GM23338 (cell line): ENCODE measurements around the gene BAIAP2. TPM values are rescaled to one million over a fixed set of nuclear protein-coding genes. Genes with fewer than 3 reads are reported as not detected.

Experiments used
- ATAC-seq: fragments of 200-7000 bp; cut with Tn5 transposase; 3 replicates; pipeline ENCODE4 v1.9.1; 2020
- DNase-seq: peaks from one replicate; pipeline ENCODE4 v3.0.0-alpha.2; 2015; ENCODE audit warnings: low spot score
- H2AFZ ChIP-seq: fragments of 200-600 bp; sonication (generic); 2 replicates; pipeline ENCODE4 v1.8.0; 2016; ENCODE audit warnings: antibody characterized with exemption, mild to moderate bottlenecking, moderate library complexity
- H3F3A ChIP-seq: fragments of 200-600 bp; sonication (generic); replicated peaks from 2 replicates; pipeline ENCODE4 v1.8.0; 2017; ENCODE audit warnings: antibody characterized with exemption, mixed run types, low read depth
- H3K27ac ChIP-seq: fragments of 200-600 bp; sonication (generic); 2 replicates; pipeline ENCODE4 v1.6.1; 2016; ENCODE audit warnings: low read depth
- H3K27me3 ChIP-seq: fragments of 200-600 bp; sonication (generic); 2 replicates; pipeline ENCODE4 v1.8.0; 2016; ENCODE audit warnings: mild to moderate bottlenecking, mixed run types, moderate library complexity; ENCODE audit not compliant: insufficient read depth
- H3K36me3 ChIP-seq: fragments of 200-600 bp; sonication (generic); 2 replicates; pipeline ENCODE4 v1.8.0; 2016; ENCODE audit warnings: mild to moderate bottlenecking; ENCODE audit not compliant: insufficient read depth
- H3K4me1 ChIP-seq: fragments of 200-600 bp; sonication (generic); 2 replicates; pipeline ENCODE4 v1.8.0; 2016; ENCODE audit warnings: mild to moderate bottlenecking, moderate library complexity; ENCODE audit not compliant: insufficient read depth
- H3K4me2 ChIP-seq: fragments of 200-600 bp; sonication (generic); 2 replicates; pipeline ENCODE4 v1.7.1; 2017; ENCODE audit warnings: mixed run types
- H3K4me3 ChIP-seq: fragments of 200-600 bp; sonication (generic); 2 replicates; pipeline ENCODE4 v1.6.1; 2016; ENCODE audit warnings: mixed run types
- H3K79me2 ChIP-seq: fragments of 200-600 bp; sonication (generic); replicated peaks from 2 replicates; pipeline ENCODE4 v1.8.0; 2017; ENCODE audit warnings: mild to moderate bottlenecking; ENCODE audit not compliant: insufficient read depth
- H3K9me2 ChIP-seq: fragments of 200-600 bp; sonication (generic); 2 replicates; pipeline ENCODE4 v1.8.0; 2017; ENCODE audit not compliant: insufficient read depth
- H4K20me1 ChIP-seq: fragments of 200-600 bp; sonication (generic); replicated peaks from 2 replicates; pipeline ENCODE4 v1.8.0; 2017; ENCODE audit warnings: mild to moderate bottlenecking; ENCODE audit not compliant: insufficient read depth
- H3K27ac Mint-ChIP-seq: 2 replicates; pipeline ENCODE4 v1.8.0; 2020; ENCODE audit warnings: inconsistent platforms, mild to moderate bottlenecking, moderate library complexity, mixed read lengths
- H3K27me3 Mint-ChIP-seq: 3 replicates; pipeline ENCODE4 v1.8.0; 2022; ENCODE audit warnings: low read depth, mild to moderate bottlenecking, moderate library complexity, mixed read lengths, inconsistent platforms; ENCODE audit not compliant: insufficient read depth, poor library complexity
- H3K36me3 Mint-ChIP-seq: 3 replicates; pipeline ENCODE4 v1.8.0; 2021; ENCODE audit warnings: low read depth, mild to moderate bottlenecking, inconsistent platforms, moderate library complexity, mixed read lengths
- H3K4me1 Mint-ChIP-seq: 3 replicates; pipeline ENCODE4 v1.8.0; 2020; ENCODE audit warnings: mild to moderate bottlenecking, inconsistent platforms, mixed read lengths
- H3K4me3 Mint-ChIP-seq: 3 replicates; pipeline ENCODE4 v1.8.0; 2021; ENCODE audit warnings: moderate library complexity, mild to moderate bottlenecking, inconsistent platforms, mixed read lengths
- H3K9me3 Mint-ChIP-seq: 3 replicates; pipeline ENCODE4 v1.8.0; 2020; ENCODE audit warnings: moderate library complexity, mild to moderate bottlenecking, inconsistent platforms, mixed read lengths
- CREB1 ChIP-seq: fragments of 250-450 bp; sonication (Bioruptor Pico); IDR thresholded peaks from 2 replicates; pipeline ENCODE4 v1.5.0; 2020; ENCODE audit warnings: low read depth, mild to moderate bottlenecking, moderate library complexity
- CTCF ChIP-seq, 2 experiments: fragments of 200-600 bp in 1 of 2; sonication (generic) in 1 of 2; conservative IDR thresholded peaks; 2 replicates each; pipeline versions ENCODE4 v1.5.1 to v1.6.1; 2016 to 2017; ENCODE audit warnings: antibody characterized with exemption in 2 of 2, low read depth in 2 of 2, mild to moderate bottlenecking in 2 of 2, moderate library complexity in 1 of 2
- ETS1 ChIP-seq: IDR thresholded peaks from 2 replicates; pipeline ENCODE4 v1.6.1; 2016; ENCODE audit warnings: antibody characterized with exemption
- EZH2 ChIP-seq: fragments of 200-600 bp; sonication (generic); IDR thresholded peaks from one replicate; pipeline ENCODE4 v1.8.0; 2017; ENCODE audit warnings: antibody characterized with exemption, mild to moderate bottlenecking, low read depth; ENCODE audit not compliant: unreplicated experiment
- EZH2phosphoT487 ChIP-seq: fragments of 200-600 bp; sonication (generic); IDR thresholded peaks from one replicate; pipeline ENCODE4 v1.8.1; 2018; ENCODE audit warnings: antibody characterized with exemption; ENCODE audit not compliant: unreplicated experiment
- JUNB ChIP-seq: IDR thresholded peaks from one replicate; pipeline ENCODE4 v1.6.1; 2016; ENCODE audit warnings: antibody characterized with exemption; ENCODE audit not compliant: unreplicated experiment
- NANOG ChIP-seq: IDR thresholded peaks from 2 replicates; pipeline ENCODE4 v1.6.1; 2016; ENCODE audit warnings: antibody characterized with exemption, borderline replicate concordance
- POLR2AphosphoS5 ChIP-seq: IDR thresholded peaks from 2 replicates; pipeline ENCODE4 v1.6.1; 2016; ENCODE audit warnings: antibody characterized with exemption, low read depth
- STAT1 ChIP-seq: IDR thresholded peaks from one replicate; pipeline ENCODE4 v1.6.1; 2016; ENCODE audit warnings: antibody characterized with exemption; ENCODE audit not compliant: unreplicated experiment
- ZNF114 ChIP-seq: fragments of 250-450 bp; sonication (Bioruptor Pico); IDR thresholded peaks from 2 replicates; pipeline ENCODE4 v1.5.0; 2020; ENCODE audit warnings: mild to moderate bottlenecking, moderate library complexity
- ZNF331 ChIP-seq: fragments of 250-450 bp; sonication (Bioruptor Pico); IDR thresholded peaks from 2 replicates; pipeline ENCODE4 v1.5.0; 2020; ENCODE audit warnings: low read depth, mild to moderate bottlenecking, moderate library complexity
- polyA plus RNA-seq: library from polyadenylated mRNA; unstranded; fragments of >200 nt; fragmentation: Nextera tagmentation; extraction: Ambion mirVana; gene quantifications from 2 replicates; pipeline ENCODE4 v1.2.1, GENCODE V29; 2016
- total RNA-seq: library from RNA; depleted of rRNA; stranded (reverse); fragments of >200 nt; shearing (Covaris generic); gene quantifications from 2 replicates; pipeline ENCODE4 v1.2.3, GENCODE V29; 2014
- TF ChIP-seq, protein P1 (sequence below): IDR thresholded peaks from one replicate; pipeline ENCODE4 v1.6.1; 2018; ENCODE audit warnings: antibody characterized with exemption; ENCODE audit not compliant: unreplicated experiment

The BAIAP2 gene
- total and polyA plus RNA-seq, 2 experiments from 2014 or later = 21.7 to 22.7 TPM

GRCh38 chr17:81006891-81007290 lies 28.1 kb upstream of the BAIAP2 start:
- H3K27ac Mint-ChIP-seq = no peak overlapping the region
- TF ChIP-seq, protein P1, sequence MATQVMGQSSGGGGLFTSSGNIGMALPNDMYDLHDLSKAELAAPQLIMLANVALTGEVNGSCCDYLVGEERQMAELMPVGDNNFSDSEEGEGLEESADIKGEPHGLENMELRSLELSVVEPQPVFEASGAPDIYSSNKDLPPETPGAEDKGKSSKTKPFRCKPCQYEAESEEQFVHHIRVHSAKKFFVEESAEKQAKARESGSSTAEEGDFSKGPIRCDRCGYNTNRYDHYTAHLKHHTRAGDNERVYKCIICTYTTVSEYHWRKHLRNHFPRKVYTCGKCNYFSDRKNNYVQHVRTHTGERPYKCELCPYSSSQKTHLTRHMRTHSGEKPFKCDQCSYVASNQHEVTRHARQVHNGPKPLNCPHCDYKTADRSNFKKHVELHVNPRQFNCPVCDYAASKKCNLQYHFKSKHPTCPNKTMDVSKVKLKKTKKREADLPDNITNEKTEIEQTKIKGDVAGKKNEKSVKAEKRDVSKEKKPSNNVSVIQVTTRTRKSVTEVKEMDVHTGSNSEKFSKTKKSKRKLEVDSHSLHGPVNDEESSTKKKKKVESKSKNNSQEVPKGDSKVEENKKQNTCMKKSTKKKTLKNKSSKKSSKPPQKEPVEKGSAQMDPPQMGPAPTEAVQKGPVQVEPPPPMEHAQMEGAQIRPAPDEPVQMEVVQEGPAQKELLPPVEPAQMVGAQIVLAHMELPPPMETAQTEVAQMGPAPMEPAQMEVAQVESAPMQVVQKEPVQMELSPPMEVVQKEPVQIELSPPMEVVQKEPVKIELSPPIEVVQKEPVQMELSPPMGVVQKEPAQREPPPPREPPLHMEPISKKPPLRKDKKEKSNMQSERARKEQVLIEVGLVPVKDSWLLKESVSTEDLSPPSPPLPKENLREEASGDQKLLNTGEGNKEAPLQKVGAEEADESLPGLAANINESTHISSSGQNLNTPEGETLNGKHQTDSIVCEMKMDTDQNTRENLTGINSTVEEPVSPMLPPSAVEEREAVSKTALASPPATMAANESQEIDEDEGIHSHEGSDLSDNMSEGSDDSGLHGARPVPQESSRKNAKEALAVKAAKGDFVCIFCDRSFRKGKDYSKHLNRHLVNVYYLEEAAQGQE = no peak
- TF ChIP-seq NANOG (no peak), EZH2phosphoT487 (no peak), POLR2AphosphoS5 (no peak), ZNF331 (CRISPR knock-in tag) (no peak), ETS1 (no peak), ZNF114 (CRISPR knock-in tag) (no peak)
- peaks cover 50% of the 10 kb centered on the region for H3K27me3 Mint-ChIP-seq

DNA sequence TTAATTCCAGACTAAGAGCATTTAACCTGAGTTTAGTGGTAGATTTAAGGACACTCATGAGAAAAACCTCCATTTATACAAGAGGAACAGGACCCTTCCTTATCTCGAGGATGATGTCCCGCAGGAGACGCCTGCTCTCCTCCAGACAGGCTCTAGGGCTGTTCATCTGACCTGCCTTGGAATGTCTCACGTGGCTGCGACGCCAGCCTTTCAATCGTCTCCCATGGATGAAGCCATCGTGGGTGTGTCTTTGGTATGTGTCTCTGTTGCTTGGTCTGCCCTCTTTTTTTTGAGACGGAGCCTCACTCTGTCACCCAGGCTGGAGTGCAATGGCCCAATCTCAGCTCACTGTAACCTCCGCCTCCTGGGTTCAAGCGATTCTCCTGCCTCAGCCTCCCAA lies 26.8 kb upstream of the BAIAP2 start:
- no peaks in the 10 kb centered on the region for H3K9me2 ChIP-seq
- peaks cover 46% of the 10 kb centered on the region for H3K27me3 Mint-ChIP-seq
- H3K79me2 ChIP-seq = no peaks in the 10 kb centered on the region
- no peaks in the 10 kb centered on the region for H3K36me3 ChIP-seq
- peaks cover 27% of the 10 kb centered on the region for H3K9me3 Mint-ChIP-seq
- no peak overlapping the region for H3K27ac Mint-ChIP-seq
- H3K4me3 Mint-ChIP-seq = no peak overlapping the region
- H3K4me3 ChIP-seq = no peak overlapping the region
- no peak overlapping the region for H2AFZ ChIP-seq
- no peak overlapping the region for H3K4me2 ChIP-seq
- H3F3A ChIP-seq = 0 out of 2 replicates have a peak, but pooled peaks cover 3% of the 10 kb centered on the region
- no peak for DNase-seq
- H3K4me1 Mint-ChIP-seq = peaks cover 3% of the 10 kb centered on the region; the same call in 2 of the 3 replicates
- no peak overlapping the region for H3K27ac ChIP-seq
- H4K20me1 ChIP-seq = no peaks in the 10 kb centered on the region
- peaks cover 36% of the 10 kb centered on the region for H3K27me3 ChIP-seq
- H3K36me3 Mint-ChIP-seq = peaks cover 11% of the 10 kb centered on the region
- no peak for ATAC-seq
- H3K4me1 ChIP-seq = no peaks in the 10 kb centered on the region
- TF ChIP-seq ETS1 (no peak), STAT1 (no peak), EZH2 (no peak), CTCF (conservative IDR thresholded peaks at IDR 0.05; ENCODE audit: low read depth in 2 of 2) (no peak), ZNF331 (CRISPR knock-in tag) (no peak), JUNB (no peak), EZH2phosphoT487 (no peak), CREB1 (CRISPR knock-in tag) (no peak)

More at GRCh38 chr17:81006891-81007290, 28.1 kb upstream of the BAIAP2 start:
- Histone ChIP-seq H3K27me3 (peaks cover 42% of the 10 kb centered on the region), H2AFZ (no peak overlapping the region), H3K4me2 (no peak overlapping the region), H3F3A (0 out of 2 replicates have a peak, but pooled peaks cover 5% of the 10 kb centered on the region), H3K9me2 (no peaks in the 10 kb centered on the region), H3K27ac (no peak overlapping the region), H3K79me2 (no peaks in the 10 kb centered on the region), H3K36me3 (no peaks in the 10 kb centered on the region), H3K4me1 (no peaks in the 10 kb centered on the region), H3K4me3 (no peak overlapping the region), H4K20me1 (no peaks in the 10 kb centered on the region)
- H3K4me3 Mint-ChIP-seq = no peak overlapping the region
- H3K4me1 Mint-ChIP-seq = peaks cover 3% of the 10 kb centered on the region; the same call in 2 of the 3 replicates
- no peak for ATAC-seq
- DNase-seq = no peak
- peaks cover 5% of the 10 kb centered on the region for H3K36me3 Mint-ChIP-seq
- H3K9me3 Mint-ChIP-seq = peaks cover 19% of the 10 kb centered on the region
